ENCODE data around the gene FGFBP2.
A peak's percentile ranks its signal among the peaks of the same experiment; 100 is the strongest.

The FGFBP2 gene

DNA sequence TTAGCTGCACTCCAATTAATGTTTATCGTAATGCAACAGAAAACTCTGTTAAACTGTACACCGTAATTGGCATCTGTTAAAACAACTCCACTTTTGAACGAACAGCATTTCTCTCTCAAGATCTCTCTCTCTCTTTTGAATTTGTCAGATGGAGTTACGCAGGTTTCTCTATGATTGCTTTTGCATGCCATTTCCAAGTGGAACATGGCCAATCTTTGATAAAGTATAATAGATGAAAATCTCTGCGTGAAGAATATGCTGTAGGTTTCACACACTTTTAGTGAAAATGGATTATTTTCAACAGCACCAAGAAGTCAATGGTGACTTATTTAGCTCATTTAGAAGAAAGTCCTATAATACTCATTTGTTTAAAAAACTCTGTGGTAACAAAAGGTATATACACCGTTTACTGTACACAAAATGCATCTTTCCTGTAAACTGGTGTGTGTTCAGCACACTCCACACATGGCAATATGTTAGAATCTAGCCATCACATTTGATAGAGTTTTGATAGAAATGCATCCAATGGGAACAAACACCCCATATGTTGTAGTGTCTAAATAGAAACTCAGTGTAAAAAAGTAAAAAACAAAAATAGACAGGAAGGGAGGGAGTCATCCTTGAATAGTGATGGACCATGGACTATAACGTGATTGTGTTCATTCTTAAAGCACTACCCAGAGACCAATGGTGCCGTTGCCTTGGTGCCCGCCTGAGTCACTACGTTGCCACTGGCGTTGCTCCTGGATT lies 5.8 kb upstream of the FGFBP2 start:
- no peak for DNase-seq

- DNase-seq: no peak
Observed at GRCh38 chr4:15965325-15965724, 2.4 kb upstream of the FGFBP2 start.

- DNase-seq: no peak
Observed at GRCh38 chr4:15964159-15964558, 1.2 kb upstream of the FGFBP2 start.

GRCh38 chr4:15963576-15963975 lies 601 bp upstream of the FGFBP2 start:
- DNase-seq: no peak

DNA sequence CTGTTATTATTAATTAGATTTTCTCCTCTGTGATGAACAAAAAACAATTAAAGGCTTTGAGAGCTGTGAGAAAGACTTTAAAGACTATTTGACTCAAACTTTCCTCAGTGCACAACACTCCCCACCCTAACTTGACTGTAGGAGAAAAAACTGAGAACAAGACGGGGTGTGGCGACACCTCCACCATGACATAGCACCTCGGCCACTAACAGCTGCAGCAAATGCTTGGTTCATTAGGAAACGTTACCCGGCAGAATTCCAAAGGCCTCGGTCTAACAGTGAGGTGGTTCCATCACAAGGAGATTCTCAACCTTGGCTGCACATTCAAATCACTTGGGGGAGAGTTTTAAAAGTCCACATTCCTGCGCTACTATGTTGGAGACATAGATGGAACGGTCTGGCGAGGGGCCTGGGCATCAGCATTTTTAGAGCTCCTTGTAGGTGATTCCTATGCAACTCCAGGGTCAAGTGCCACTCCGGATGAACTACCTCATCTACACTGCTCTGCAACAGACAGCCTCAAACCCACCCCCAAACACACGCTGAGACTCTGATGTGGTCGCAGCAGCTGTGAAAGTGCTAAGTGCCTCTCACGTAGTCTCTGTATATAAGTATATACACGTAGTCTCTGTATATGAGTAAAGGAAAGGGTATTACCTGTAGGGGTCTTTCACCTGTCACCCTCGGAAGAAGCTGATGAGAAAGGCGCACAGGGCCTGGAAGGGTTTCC lies 1.0 kb downstream of the FGFBP2 start:
- DNase-seq: no peak

GRCh38 chr4:15958562-15958961 lies 4.4 kb downstream of the FGFBP2 start:
- no peak for DNase-seq

DNA sequence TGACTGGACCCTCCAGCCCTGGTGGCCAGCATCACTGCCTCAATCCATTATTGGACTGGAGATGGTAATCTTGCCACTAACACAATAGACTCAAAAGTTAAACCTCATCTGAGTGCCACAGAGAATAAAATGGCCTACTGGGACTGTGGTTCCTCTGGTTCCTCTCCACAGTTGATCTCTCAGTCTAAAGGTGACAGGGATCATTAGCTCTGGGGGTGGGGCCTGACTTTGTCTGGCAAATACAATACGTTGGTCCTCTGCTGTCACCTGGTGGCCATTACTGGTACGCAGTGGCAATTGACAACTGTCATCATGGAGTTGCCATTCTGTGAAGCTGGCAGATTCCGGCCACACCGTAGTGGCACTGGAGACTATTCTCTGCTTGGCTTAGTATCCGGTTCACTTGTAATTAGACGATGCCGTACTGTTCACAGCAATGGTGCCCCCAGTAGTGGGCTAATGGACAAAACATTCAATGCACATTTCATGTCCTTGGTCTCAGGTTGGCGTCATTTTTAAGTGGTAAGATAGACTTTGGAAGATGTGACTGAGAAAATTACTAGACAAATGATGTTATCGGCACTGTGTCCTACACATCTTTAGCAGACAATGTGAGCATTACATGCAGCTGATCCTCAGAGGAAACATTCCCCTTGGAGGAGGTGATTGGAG lies 6.7 kb downstream of the FGFBP2 start:
- DNase-seq: peak in 39 of 58 donors; percentile 2 to 70 (median 17)

- DNase-seq: no peak
Observed at GRCh38 chr4:15955670-15956069, 7.3 kb downstream of the FGFBP2 start.

DNA sequence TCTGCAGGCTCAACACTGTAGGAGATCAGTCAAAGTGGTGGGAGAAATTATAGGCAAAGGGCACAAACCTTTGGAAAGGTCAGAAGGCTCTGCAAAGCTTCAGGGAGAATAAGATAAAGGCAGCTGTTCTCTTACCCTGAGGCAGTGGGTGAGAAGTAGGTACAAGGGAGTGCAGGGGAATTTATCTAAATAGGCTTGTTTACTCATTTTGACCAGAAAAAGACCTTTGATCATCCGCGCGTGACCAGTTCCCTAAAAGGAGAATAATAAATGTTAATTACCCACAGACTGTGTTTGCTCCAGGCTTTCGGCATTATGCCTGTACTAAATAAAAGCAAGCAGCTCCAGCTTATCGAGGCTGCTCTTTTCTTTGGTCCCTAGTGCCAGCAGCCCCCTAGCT lies 9.3 kb downstream of the FGFBP2 start:
- no peak for DNase-seq

- no peak for DNase-seq
Observed at GRCh38 chr4:15951781-15952180, 11.2 kb downstream of the FGFBP2 start.

GRCh38 chr4:15948826-15949225 lies 14.1 kb downstream of the FGFBP2 start:
- DNase-seq: no peak

- DNase-seq: no peak
Observed at GRCh38 chr4:15947684-15948083, 15.3 kb downstream of the FGFBP2 start.

DNA sequence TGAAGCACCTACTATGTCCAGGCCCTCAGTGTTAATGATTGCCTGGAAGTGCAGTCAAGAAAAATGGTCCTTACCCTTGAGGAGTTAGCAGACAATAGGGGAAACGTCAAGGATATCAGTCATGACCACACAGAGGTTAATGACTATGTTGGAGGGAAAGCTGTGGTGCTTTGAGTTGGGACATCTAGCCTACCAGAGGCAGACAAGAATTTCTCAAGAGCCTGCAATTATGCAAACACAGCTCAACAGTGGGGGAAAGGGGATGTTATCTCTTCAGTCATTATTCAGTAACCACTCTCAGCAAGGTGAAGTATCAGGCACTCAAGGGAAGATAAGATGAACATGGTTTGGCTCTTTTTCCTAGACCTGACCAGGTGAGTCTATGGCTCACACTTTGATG lies 17.5 kb downstream of the FGFBP2 start:
- no peak for DNase-seq

DNA sequence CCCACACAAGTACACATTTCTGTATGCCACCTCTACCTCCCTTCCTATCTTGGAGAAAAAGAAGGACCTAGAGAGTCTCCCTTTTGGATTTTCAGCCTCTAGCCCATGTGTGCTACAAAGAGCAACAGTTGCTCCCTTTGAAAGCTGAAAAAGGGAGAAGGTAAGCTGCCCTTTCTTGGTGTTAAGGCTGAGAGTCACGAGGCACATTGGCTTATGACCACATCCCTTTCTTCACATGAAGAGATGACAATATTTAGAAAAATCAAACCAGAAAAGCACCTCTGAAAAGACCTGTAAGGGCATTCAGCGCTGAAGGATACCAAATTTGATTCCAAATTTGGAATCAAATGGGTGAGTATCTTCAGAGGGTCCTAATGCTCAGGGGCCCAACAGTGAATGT lies 18.1 kb downstream of the FGFBP2 start:
- DNase-seq: no peak

GRCh38 chr4:15942283-15942682 lies 20.7 kb downstream of the FGFBP2 start:
- no peak for DNase-seq

DNA sequence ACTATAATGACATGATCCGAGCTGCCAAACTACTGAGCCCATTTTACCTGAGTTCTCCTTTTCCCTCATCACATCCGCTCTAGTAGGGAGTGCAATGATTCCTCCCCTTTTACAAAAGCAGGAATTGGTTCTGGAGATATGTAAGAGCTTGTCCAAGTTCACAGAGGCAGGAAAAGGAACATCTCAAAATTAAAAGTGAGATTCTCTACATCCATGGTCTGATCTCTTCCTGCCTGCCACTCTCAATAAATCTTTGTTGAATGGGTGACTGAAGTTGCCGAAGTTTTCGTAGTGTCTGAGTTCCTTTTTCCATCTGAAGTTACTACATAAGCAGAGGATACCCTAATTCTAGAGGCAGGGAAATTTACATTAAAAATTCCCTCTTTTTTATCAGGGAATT lies 24.3 kb downstream of the FGFBP2 start, which contains the start of gene FGFBP1:
FGFBP1 (minus strand) TSS at position 101 of the 400 bp plus-strand sequence. CDS start 2,108 bp downstream, outside the sequence.
- DNase-seq: no peak

- DNase-seq: no peak
Observed at GRCh38 chr4:15938182-15938581, 24.8 kb downstream of the FGFBP2 start.

GRCh38 chr4:15936495-15936894 lies 26.5 kb downstream of the FGFBP2 start:
- no peak for DNase-seq

- DNase-seq: no peak
Observed at GRCh38 chr4:15935504-15936402, 27.2 kb downstream of the FGFBP2 start.

- no peak for DNase-seq
Observed at GRCh38 chr4:15934259-15934658, 28.7 kb downstream of the FGFBP2 start.
